Upper lobe of right lung (tissue), 1 donor: ENCODE results near the gene MARCO. TPM values are rescaled to one million over a fixed set of nuclear protein-coding genes. Genes with fewer than 3 reads are reported as not detected.

ENCODE experiments used
- ATAC-seq: fragments of 200-7000 bp; cut with Tn5 transposase; one replicate; pipeline ENCODE4 v1.9.1; 2020; ENCODE audit warnings: mild to moderate bottlenecking, moderate library complexity
- DNase-seq: peaks from one replicate; pipeline ENCODE4 v3.0.0-alpha.2; 2020
- H3K27ac ChIP-seq: fragments of 200-600 bp; one replicate; pipeline ENCODE4 v1.8.0; 2022
- H3K27me3 ChIP-seq: fragments of 200-600 bp; one replicate; pipeline ENCODE4 v1.8.0; 2022; ENCODE audit warnings: mild to moderate bottlenecking
- H3K36me3 ChIP-seq: fragments of 200-600 bp; one replicate; pipeline ENCODE4 v1.8.0; 2022
- H3K4me1 ChIP-seq: fragments of 200-600 bp; one replicate; pipeline ENCODE4 v1.8.0; 2022
- H3K4me3 ChIP-seq: fragments of 200-600 bp; one replicate; pipeline ENCODE4 v1.8.0; 2022; ENCODE audit warnings: mild to moderate bottlenecking
- H3K9me3 ChIP-seq: fragments of 200-600 bp; one replicate; pipeline ENCODE4 v1.8.0; 2022
- intact Hi-C: fragments of 100-400 bp; cut with DNase I; formaldehyde crosslinking; loops from one replicate; pipeline ENCODE4 v1.11.0; 2022
- total RNA-seq: library from RNA; stranded (reverse); fragmentation: NEBNext Ultra II Directional; extraction: Animal tissue kit (Norgen Biotek cat#: 25700); gene quantifications from one replicate; pipeline ENCODE4 v1.2.1, GENCODE V29; 2021
- TF ChIP-seq, protein P1 (sequence below): fragments of 200-600 bp; IDR thresholded peaks from one replicate; pipeline ENCODE4 v1.8.0; 2022; ENCODE audit warnings: antibody characterized with exemption
- donor health status: DM: no; HTN: yes; CAD: no; lungs with severe emphysema.

Gene MARCO
- total RNA-seq, 1 donor from 2014 or later: 165 TPM

GRCh38 chr2:119011162-119011909 is 69.3 kb downstream of the MARCO start:
- peak; percentile 81 for DNase-seq
- TF ChIP-seq, protein P1, sequence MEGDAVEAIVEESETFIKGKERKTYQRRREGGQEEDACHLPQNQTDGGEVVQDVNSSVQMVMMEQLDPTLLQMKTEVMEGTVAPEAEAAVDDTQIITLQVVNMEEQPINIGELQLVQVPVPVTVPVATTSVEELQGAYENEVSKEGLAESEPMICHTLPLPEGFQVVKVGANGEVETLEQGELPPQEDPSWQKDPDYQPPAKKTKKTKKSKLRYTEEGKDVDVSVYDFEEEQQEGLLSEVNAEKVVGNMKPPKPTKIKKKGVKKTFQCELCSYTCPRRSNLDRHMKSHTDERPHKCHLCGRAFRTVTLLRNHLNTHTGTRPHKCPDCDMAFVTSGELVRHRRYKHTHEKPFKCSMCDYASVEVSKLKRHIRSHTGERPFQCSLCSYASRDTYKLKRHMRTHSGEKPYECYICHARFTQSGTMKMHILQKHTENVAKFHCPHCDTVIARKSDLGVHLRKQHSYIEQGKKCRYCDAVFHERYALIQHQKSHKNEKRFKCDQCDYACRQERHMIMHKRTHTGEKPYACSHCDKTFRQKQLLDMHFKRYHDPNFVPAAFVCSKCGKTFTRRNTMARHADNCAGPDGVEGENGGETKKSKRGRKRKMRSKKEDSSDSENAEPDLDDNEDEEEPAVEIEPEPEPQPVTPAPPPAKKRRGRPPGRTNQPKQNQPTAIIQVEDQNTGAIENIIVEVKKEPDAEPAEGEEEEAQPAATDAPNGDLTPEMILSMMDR: peak; percentile 60
- Histone ChIP-seq H3K9me3 (no peaks in the 10 kb centered on the region), H3K4me3 (no peak overlapping the region), H3K27ac (no peak overlapping the region), H3K27me3 (peaks cover 14% of the 10 kb centered on the region), H3K36me3 (no peaks in the 10 kb centered on the region), H3K4me1 (no peaks in the 10 kb centered on the region)
- intact Hi-C loops: no loop called here
- peak; percentile 89 for ATAC-seq

DNA sequence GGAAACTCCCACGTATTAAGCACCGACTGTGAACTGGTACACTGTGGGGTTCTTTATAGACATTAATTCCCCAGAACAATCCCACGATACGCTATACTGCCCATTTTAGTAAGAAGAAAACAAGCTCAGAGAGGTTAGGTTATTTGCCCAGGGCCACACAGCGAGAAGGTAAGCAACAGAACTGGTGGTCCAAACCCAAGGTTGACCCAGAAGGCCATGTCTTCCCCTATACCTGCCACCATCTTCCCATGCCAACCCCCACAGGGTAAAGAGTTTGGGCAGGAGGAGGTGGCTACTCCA is 69.9 kb downstream of the MARCO start:
- Histone ChIP-seq H3K4me1 (no peaks in the 10 kb centered on the region), H3K36me3 (no peaks in the 10 kb centered on the region), H3K9me3 (no peaks in the 10 kb centered on the region), H3K27ac (no peak overlapping the region), H3K27me3 (peaks cover 14% of the 10 kb centered on the region), H3K4me3 (no peak overlapping the region)
- ATAC-seq (no peak), DNase-seq (no peak)
- TF ChIP-seq, protein P1: no peak
- intact Hi-C loops: no loop called here

DNA sequence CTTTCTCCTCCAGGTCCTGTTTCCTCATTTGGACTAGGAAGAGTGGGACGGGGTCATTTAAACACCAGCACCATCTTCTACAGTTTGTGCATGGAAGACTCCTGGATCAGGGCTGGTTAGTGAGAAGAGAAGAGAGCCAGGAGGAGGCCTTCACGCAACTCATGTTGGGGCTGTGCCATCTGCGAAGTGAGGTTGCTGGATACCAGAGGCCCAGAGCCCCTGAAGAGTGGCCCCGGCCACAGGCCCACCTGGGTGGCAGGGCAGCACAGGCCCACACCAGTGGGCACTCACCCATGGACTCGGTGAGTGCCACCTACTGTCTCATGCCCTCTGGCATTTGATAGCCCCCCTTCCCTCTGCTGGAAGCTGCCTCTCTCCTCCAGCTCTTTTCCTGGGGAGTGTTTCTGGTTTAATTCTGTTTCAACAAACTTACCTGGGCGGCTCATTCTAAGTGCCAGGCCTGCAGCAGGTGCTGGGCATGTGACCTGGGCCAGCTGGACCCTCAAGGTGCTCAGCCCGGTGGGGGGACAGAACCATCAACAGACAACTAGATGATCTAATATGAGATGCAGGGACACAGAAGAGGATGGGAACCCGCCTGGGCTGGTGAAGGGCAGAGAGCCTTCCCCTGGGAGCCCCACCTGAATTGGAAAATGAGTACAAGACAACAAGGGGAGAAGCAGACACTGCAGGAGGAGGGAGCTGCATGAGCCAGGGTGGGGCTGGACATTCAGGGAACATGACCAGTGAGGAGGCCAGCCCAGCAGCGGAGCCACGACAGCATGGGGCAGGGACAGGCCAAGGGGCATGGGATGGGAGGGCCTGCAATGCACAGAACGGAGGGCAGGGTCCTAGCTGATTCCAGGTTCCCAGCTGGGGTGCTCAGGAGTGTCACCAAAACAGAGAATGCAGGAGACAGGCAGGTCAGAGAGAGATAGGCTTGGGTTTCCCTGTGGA is 70.6 kb downstream of the MARCO start:
- intact Hi-C loops: no loop called here
- no peak for DNase-seq
- H3K4me3 ChIP-seq: no peak overlapping the region

GRCh38 chr2:119013671-119014070 is 71.7 kb downstream of the MARCO start:
- ATAC-seq: peak; percentile 46
- Histone ChIP-seq H3K4me3 (no peak overlapping the region), H3K27ac (no peak overlapping the region), H3K9me3 (no peaks in the 10 kb centered on the region), H3K27me3 (peaks cover 14% of the 10 kb centered on the region), H3K4me1 (no peaks in the 10 kb centered on the region), H3K36me3 (no peaks in the 10 kb centered on the region)
- DNase-seq: peak; percentile 51
- TF ChIP-seq, protein P1: no peak
- intact Hi-C loops: no loop called here

More for the DNA sequence above, 70.6 kb downstream of the MARCO start:
- Histone ChIP-seq H3K27me3 (peaks cover 14% of the 10 kb centered on the region), H3K27ac (no peak overlapping the region), H3K9me3 (no peaks in the 10 kb centered on the region), H3K36me3 (no peaks in the 10 kb centered on the region), H3K4me1 (no peaks in the 10 kb centered on the region)
- ATAC-seq: no peak
- TF ChIP-seq, protein P1: no peak

DNA sequence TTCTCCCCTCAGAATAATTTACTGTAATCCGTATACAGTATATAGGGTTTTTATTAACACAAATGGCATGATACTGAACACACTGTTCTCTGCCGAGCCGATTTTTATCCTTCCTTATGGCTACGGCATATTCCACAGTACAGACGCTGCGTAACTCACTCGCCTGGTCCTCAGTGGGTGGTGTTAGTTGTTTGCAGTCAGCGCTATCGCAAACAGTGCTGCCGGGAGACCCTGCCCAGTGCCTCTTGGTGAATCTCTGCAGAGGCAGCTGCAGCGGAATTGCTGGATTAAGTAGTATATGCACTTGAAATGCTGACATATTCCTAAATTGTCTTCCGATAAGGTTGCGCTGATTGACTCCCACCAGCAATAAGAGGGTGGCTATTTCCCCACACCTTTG is 73.9 kb downstream of the MARCO start:
- intact Hi-C loops: no loop called here
- no peak overlapping the region for H3K4me3 ChIP-seq
- TF ChIP-seq, protein P1: no peak
- no peaks in the 10 kb centered on the region for H3K4me1 ChIP-seq
- no peak overlapping the region for H3K27ac ChIP-seq
- ATAC-seq (no peak), DNase-seq (no peak)
- no peaks in the 10 kb centered on the region for H3K36me3 ChIP-seq
- no peaks in the 10 kb centered on the region for H3K9me3 ChIP-seq
- H3K27me3 ChIP-seq: peaks cover 11% of the 10 kb centered on the region
